HG02840 (cell line): Measurements from ENCODE around the gene MALRD1.
"Not testable (repeated sequence)": the region's sequence is repeated elsewhere in the genome, so short reads cannot be mapped to it uniquely, and the experiment has no call there.

Experiments
- ATAC-seq: cut with Tn5 transposase; IDR thresholded peaks from one replicate; pipeline ENCODE4 v1.9.1; 2021; ENCODE audit warnings: mild to moderate bottlenecking, moderate library complexity, moderate number of reproducible peaks; ENCODE audit not compliant: unreplicated experiment, low FRiP score

MALRD1 gene

DNA sequence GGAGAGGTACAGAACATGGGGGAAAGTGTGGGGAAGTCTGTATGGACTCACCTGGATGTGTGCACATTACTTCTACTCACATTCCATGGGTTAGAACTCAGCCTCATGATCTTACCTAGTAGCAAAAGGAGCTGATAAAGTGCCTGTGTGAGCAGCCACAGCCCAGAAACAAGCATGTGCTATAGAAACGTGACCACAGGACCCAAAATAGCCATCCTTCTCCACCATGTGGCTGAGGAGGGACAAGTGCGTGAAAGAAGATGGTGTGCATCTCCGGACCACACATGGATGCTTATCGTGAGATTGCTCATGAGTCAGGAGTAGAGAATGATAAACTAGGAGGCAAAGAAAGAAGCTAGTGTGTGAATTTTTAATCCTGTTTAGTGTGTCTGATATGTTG lies 431.3 kb downstream of the MALRD1 start:
- ATAC-seq, result no peak

DNA sequence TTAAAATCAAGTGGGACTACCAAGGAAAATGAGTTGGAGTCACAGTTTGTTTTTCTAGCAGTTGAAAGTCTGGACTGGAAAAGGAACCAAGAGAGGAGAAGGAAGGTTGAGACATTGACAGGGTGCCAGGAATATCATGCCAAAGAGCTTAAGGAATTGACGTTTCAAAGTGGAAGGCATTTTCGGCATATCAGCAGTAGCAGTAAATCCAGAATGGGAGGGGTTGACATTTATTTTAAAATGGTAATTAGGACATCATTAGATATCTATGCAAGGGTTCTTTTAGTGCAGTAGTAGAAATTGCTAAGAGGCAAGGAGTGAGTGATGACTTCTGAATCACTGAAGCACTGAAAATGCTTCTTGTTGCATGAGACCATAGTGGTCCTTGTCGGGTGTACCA lies 431.8 kb downstream of the MALRD1 start:
- no peak for ATAC-seq

DNA sequence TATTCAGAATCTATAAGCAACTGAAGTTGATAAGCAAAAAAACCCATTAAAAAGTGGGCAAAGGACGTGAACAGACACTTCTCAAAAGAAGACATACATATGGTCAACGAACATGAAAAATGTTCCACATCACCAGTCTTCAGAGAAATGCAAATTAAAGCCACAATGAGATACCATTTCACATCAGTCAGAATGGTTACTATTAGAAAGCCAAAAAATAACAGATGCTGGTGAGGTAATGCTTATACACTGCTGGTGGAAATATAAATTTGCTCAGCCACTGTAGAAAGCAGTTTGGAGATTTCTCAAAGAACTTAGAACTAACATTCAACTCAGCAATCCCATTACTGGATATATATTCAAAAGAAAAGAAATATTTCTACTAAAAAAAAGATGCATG lies 434.8 kb downstream of the MALRD1 start:
- no peak for ATAC-seq

DNA sequence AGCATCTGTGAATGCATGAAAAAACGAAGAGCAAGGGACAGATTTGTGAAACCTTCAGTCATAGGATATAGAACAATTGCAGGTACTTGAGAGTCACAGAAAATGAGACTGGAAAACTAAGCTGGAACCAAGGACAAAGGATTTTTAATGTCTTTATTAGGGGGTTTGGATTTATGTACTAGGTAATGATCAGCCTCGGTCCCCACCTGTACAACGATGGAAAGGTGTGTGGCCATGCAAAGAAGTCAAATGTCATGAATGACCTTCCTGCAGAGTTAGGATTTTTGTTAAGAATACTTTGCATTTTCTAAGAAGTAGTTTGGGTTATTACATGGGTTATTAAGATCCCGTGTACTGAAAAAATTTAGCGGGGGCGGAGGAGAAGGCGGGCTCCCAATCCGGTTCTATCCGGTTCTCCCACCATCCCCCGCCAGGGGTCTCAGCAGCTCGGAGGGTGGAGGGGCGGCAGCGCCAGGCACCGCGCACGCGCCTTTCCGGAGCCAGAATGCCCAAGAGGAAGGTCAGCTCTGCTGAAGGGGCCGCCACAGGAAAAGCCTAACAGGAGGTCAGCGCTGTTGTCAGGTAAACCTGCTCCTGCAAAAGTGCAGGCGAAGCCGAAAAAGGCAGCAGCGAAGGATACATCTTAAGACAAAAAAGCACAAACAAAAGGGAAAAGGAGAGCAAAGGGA lies 440.1 kb downstream of the MALRD1 start:
- ATAC-seq, result no peak

DNA sequence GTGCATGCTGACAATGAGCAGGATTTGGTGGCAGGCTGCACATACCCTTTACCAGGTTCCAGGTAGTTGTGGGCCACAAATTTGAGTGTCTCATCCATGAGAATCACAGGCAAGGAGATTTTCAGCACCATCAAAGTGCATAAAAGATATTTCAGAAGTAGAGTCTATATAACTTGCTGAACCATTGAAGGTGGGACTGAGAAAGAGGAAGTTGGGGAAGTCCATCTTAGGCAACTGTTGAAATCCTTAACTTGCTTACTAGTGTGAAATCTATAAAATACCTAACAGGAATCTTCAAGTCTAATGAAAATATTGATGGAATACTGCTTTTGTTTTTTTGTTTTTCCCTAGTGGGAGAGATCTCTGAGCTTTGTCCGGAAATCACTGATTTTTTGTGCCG lies 442.6 kb downstream of the MALRD1 start:
- no peak for ATAC-seq

DNA sequence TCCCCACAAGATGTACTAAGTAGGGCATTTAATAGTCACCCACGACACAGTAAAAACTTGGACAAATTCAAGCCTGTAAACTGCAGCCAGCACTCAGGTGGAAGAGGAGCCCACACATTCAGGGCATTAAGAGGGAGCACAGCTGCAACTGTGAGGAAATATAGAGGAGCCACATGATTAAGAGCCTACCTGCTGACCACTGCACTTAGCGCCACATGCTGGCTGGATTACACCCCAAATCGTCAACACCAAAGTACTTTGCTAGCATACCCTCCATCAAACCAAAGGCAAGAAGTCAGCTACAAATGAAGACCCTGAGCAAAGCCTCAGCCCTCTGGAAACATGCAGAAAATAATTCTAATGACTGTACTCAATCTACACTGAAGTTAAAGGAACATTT lies 445.3 kb downstream of the MALRD1 start:
- ATAC-seq, result no peak

DNA sequence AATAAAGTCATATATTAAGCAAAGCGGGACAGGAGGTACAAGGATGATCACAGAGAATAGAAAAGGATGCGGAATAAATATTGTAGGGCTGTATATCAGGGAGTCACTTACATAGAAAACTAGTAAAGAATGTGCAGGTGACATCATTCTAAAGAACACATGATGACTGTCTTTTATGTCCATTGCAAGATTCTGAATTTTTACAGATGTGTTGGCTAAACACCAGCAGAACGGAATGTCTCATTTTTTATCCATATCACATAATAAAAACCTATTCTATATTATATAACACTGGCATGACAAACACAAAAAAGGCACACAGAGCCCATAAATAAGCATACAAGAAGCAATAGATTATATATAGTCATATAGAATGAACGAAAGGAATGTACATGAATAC lies 448.4 kb downstream of the MALRD1 start:
- ATAC-seq, result no peak

DNA sequence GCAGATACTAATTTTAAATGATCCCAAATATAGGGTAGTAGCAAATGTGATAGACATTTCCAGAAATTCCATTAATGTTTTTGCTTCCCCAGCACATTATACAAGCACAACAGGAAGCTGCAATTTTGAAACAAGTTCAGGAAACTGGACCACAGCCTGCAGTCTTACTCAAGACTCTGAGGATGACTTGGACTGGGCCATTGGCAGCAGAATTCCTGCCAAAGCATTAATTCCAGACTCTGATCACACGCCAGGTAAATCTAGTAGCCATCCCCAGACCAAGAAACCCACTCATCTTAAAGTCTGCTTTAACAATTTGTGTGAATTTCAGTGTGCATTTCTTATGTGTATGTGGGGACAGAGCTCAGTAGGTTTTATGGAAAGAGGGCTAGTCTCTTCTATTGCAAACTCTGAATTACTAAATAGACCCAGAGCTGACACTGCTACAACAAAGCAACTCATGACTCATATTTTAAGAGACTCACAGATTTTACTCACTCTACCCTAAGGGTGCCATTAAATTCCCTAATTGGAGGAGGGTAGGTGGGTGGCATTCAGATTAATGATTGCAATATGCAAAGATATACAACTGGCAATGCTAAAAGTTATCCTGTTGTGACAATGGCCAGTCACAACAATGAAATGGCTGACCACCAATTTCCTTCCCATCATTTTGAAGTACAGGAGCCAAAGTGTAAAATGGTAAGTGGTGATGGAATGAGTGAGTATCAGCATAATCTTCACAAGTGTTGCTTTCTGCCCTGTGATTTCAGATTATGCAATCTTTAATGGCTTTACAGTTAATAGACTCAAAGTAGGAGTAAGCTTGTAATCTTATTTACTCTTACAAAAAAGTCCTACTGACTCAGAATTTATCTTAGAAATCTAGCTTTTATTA lies 450.0 kb downstream of the MALRD1 start:
- no peak for ATAC-seq

DNA sequence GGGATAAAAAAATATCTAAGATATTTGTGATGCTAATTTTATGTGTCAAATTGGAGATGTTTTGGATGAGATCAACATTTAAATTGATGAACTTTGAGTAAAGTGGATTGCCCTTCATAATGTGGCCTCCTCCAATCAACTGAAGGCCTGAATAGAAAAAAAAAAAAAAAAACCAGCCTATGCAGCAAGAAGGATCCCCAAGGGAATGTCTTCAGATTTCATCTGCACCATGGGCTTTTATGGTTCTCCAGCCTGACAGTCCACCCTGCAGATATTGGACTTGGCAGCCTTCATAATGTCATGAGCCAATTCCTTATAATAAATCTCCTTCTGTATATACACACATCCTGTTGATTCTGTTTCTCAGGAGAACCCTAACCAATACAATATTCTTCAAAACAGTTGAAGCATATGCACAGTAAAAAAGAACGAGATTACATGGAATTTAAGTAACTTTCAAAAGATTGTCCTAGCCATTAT lies 450.7 kb downstream of the MALRD1 start:
- no peak for ATAC-seq

DNA sequence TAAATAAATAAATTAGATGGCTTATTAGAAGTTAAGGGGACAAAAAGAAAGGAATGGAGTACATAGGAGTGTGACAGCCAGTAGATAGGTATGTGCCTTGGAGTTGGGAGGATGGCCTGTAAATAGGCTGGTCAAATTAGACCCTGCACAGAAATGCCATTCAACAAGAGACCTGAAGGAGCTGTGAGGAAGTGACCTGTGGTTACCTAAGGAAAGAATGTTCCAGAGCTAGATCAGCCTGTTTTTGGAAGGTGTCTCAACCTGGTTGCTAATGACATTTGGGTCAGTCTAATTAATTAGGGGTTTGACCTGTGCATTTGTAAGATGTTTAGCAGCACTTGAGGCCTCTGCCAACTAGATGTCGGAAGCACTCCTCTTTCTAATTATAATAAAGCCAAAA lies 452.4 kb downstream of the MALRD1 start:
- ATAC-seq, result no peak

DNA sequence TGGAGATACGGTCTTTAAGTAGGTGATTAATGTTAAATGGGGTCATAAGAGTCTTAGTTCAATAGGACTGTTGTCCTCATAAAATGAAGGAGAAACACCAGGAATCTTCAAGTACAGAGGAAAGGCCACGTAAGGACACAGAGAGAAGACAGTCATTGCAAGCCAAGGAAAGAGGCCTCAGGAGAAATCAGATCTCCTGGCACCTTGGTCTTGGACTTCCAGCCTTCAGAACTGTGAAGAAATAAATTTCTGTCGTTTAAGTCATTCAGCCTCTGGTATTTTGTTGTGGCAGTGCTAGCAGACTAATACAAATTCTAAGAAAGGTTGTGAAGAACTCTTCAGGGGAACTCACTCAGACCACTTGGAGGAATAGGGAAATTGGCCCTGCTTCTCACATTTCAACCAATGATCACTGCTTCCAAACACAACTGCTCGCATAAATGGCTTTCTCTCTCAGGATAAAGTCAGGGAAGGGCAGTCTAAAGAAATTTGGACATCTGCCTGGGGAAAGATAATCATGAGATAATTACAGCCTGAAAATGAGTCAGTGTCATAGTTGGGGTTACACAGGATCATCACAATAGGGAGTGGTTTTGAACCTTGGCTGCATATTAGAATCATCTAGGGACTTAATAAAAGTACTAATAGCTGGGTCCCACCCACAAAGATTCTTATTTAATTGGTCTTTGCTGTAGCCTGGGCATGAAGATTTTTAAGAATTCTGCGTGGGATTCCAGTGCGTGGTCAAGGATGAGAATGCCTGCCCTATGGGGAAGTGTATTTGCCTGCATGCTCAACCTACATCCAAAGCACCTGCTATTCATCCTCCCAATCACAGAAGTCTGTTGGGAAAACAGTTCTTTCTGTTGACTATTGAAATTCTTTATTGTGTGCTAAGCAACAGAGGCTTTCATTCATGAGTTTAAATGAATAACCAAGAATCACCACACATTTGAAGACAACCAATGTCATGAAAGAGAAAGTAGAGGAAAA lies 457.0 kb downstream of the MALRD1 start:
- no peak for ATAC-seq

DNA sequence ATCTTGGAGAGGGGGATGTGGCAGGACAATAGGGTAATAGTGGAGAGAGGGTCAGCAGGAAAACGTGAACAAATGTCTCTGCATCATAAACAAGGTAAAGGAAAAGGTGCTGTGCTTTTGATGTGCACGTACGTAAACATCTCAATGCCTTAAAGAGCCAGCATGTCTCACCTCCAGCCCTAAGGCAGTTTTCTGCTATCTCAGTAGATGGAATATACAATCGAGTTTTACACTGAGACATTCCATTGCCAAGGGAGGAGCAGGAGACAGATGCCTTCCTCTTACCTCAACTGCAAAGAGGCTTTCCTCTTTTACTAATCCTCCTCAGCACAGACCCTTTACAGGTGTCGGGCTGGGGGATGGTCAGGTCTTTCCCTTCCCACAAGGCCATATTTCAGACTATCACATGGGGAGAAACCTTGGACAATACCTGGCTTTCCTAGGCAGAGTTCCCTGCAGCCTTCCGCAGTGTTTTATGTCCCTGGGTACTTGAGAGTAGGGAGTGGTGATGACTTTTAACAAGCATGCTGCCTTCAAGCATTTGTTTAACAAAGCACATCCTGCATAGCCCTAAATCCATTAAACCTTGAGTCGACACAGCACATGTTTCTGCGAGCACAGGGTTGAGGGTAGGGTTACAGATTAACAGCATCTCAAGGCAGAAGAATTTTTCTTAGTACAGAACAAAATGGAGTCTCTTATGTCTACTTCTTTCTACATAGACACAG lies 461.6 kb downstream of the MALRD1 start:
- not testable (repeated sequence) for ATAC-seq

DNA sequence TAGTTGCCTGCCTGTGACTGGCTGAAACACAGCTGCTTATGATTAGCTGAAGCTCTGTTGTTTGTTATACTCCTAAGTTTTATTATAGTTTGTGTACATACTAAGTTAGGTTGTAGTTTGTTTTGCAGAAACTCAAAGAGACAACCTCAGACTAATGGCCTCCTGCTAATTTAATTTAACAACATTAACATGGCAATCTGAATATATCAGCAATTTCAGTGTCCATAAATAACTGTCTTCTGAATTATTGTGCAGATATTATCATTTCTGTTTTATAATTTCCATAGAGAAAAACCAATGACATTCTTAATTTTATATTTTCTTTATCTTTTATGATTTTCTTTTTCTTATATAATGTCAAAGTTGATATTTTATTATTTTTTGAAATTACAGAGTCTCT lies 469.5 kb downstream of the MALRD1 start:
- ATAC-seq, result no peak

DNA sequence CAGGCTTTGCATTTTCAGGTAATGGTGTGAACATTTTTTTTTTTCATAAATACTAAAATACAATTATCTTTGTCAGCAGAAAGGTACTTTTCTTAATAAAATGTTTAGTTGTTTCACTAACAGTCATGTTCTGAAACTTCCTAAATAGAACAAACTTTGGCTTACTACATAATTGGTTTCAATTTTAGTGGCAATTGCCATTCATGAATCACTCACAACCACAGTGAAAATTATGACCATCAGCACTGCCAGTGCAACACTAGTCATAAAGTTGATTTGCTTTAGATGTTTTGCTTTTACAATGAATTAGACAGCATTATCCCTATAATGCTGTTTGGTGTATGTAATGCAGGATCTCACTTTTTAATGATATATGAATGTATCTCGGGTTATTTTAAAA lies 470.0 kb downstream of the MALRD1 start:
- ATAC-seq, result no peak

DNA sequence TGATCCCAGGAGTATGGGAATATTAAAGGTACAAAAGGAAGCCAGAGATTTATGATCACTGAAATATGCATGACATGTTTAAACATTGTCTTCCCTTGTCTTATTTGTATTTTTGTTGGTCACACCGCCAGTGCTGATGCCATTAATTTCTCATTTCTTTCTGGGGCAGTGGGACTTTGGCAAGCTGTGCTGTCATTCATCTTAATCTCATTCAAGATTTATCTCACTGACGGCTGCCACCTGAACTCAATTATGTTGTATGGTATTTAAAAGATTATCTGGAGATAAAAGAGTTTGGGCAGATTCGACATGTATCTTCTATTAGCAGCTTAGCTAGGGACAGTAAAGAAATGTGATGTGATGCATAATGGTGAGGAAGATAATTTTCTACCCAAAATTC lies 482.7 kb downstream of the MALRD1 start:
- no peak for ATAC-seq

DNA sequence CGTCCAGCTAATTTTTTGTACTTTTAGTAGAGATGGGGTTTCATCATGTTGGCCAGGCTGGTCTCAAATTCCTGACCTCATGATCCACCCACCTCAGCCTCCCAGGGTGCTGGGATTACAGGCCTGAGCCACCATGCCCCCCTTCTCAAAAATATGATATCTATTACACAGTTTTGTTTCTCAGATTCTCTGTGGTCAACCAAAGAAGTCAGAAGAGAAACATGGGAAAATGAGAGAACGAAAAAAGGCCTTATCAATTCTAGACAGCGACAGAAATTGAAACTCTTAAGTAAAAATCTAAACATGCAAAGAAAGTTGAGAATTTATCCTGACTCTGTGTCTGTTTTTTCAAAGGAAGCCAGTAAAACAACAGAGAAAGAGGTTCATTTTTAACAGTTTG lies 483.8 kb downstream of the MALRD1 start:
- ATAC-seq, result no peak

DNA sequence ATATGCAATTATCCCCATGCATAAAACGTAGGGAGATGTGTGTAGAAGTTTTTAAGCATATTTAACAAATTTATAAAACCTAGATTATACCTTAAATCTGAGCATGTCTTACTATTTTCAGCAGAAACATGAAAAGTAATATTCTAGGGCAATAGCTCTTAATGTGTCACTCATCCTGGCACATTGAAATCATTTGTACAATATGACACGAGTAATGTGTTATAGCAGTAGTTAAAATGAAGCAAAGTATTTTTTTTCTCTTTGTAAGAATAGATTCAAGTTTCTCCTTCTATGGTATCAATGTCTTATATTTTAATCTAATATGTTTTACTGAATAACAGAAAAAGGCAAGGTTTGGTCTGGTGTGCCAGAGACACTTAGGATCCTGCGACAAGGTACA lies 492.7 kb downstream of the MALRD1 start:
- no peak for ATAC-seq

DNA sequence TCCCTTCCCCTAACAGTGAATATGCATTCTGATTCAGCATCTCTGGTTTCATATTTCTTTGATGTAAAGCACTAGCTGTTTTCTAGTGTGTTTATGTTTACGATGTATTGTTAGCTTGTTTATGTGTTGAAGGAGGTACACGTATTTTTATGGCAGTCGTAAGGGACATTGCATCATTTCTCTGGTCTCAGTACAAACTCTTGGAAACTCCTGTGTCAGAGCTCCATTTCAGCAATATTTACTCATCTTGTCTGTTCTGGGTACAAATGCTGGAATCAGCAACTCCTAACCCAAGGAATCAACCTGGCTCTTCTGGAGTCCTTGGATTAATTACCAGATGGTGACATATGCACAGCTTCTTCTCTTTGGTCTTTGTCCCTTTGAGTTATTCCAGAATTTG lies 497.6 kb downstream of the MALRD1 start:
- ATAC-seq, result no peak

DNA sequence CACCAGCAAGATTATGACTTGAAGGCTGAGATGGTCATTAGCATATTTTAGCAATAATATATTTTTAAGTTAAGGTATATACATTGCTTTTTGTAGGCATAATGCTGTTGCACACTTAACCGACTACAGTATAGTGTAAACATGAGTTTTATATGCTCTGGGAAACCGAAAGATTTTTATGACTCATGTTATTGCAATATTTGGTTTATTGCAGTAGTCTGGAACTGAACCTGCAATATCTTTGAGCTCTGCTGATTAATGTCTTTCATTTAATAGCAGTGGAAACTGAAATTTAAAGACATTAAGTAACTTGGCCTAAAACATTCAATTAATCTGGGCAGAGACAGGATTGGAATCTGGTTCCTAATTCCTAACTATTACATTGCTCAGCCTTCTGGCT lies 500.9 kb downstream of the MALRD1 start:
- ATAC-seq, result no peak

DNA sequence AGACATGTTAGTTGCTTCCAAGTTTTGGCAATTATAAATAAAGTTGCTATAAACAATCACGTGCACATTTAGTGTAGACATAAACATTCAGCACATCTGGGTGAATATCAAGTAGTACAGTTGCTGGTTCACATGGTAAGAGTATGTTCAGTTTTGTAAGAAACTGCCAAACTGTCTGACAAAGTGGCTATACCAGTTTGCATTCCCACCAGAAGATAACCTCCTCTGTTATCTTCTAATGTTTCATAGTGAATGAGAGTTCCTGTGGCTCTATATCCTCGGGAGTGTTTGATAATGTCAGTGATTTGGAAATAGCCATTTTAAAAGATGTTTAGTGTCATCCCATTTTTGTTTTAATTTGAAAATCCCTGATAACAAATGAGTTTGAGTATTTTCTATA lies 508.1 kb downstream of the MALRD1 start:
- no peak for ATAC-seq
